Neural progenitor cell (in vitro differentiated cells): ENCODE data around the gene OSCAR. TPM values are rescaled to one million over a fixed set of nuclear protein-coding genes. Genes with fewer than 3 reads are reported as not detected.
"Not testable (repeated sequence)": the region's sequence is repeated elsewhere in the genome, so short reads cannot be mapped to it uniquely, and the experiment has no call there.

Experiments
- DNase-seq: peaks from one replicate; pipeline ENCODE4 v3.0.0-alpha.2; 2016; ENCODE audit warnings: low spot score
- H2AFZ ChIP-seq: fragments of 200-600 bp; sonication (generic); replicated peaks from 2 replicates; pipeline ENCODE4 v1.6.1; 2016; ENCODE audit warnings: antibody characterized with exemption
- H3F3A ChIP-seq: fragments of 200-600 bp; sonication (generic); 2 replicates; pipeline ENCODE4 v1.6.1; 2016; ENCODE audit warnings: antibody characterized with exemption, low read depth
- H3K27ac ChIP-seq: fragments of 200-600 bp; sonication (generic); 2 replicates; pipeline ENCODE4 v1.5.1; 2016; ENCODE audit warnings: mild to moderate bottlenecking
- H3K27me3 ChIP-seq: fragments of 200-600 bp; sonication (generic); 2 replicates; pipeline ENCODE4 v1.6.1; 2016; ENCODE audit warnings: mild to moderate bottlenecking, moderate library complexity
- H3K36me3 ChIP-seq: fragments of 200-600 bp; sonication (generic); 2 replicates; pipeline ENCODE4 v1.5.1; 2016
- H3K4me1 ChIP-seq: fragments of 200-600 bp; sonication (generic); 2 replicates; pipeline ENCODE4 v1.6.1; 2016; ENCODE audit warnings: mixed run types
- H3K4me2 ChIP-seq: fragments of 200-600 bp; sonication (generic); 2 replicates; pipeline ENCODE4 v1.6.1; 2016
- H3K4me3 ChIP-seq: fragments of 200-600 bp; sonication (generic); 2 replicates; pipeline ENCODE4 v1.5.1; 2016
- H3K79me2 ChIP-seq: fragments of 200-600 bp; sonication (generic); 2 replicates; pipeline ENCODE4 v1.6.1; 2016; ENCODE audit warnings: low read depth
- H3K9ac ChIP-seq: fragments of 200-600 bp; sonication (generic); 2 replicates; pipeline ENCODE4 v1.6.1; 2016
- H3K9me3 ChIP-seq: fragments of 200-600 bp; sonication (generic); 2 replicates; pipeline ENCODE4 v1.5.1; 2016; ENCODE audit warnings: low read depth
- H4K20me1 ChIP-seq: fragments of 200-600 bp; sonication (generic); 2 replicates; pipeline ENCODE4 v1.6.1; 2016; ENCODE audit warnings: low read depth
- H3K27ac Mint-ChIP-seq: 3 replicates; pipeline ENCODE4 v1.8.0; 2021; ENCODE audit warnings: mixed read lengths
- H3K27me3 Mint-ChIP-seq: 2 replicates; pipeline ENCODE4 v1.8.0; 2022; ENCODE audit warnings: low read depth, mild to moderate bottlenecking, inconsistent platforms, moderate library complexity, mixed read lengths; ENCODE audit not compliant: insufficient read depth
- H3K36me3 Mint-ChIP-seq: 3 replicates; pipeline ENCODE4 v1.8.0; 2021; ENCODE audit warnings: mixed read lengths
- H3K4me1 Mint-ChIP-seq: 3 replicates; pipeline ENCODE4 v1.8.0; 2021; ENCODE audit warnings: mixed read lengths
- H3K4me3 Mint-ChIP-seq: 3 replicates; pipeline ENCODE4 v1.8.0; 2021; ENCODE audit warnings: mild to moderate bottlenecking, moderate library complexity, mixed read lengths
- H3K9me3 Mint-ChIP-seq: 3 replicates; pipeline ENCODE4 v1.8.0; 2020; ENCODE audit warnings: mixed read lengths
- CTCF ChIP-seq: fragments of 200-600 bp; sonication (generic); IDR thresholded peaks from 2 replicates; pipeline ENCODE4 v1.5.1; 2017; ENCODE audit warnings: antibody characterized with exemption, mild to moderate bottlenecking
- EZH2 ChIP-seq: fragments of 200-600 bp; sonication (generic); IDR thresholded peaks from 2 replicates; pipeline ENCODE4 v1.6.1; 2017; ENCODE audit warnings: antibody characterized with exemption, mild to moderate bottlenecking, moderate library complexity
- EZH2phosphoT487 ChIP-seq: fragments of 200-600 bp; sonication (generic); IDR thresholded peaks from 2 replicates; pipeline ENCODE4 v1.6.1; 2017; ENCODE audit warnings: antibody characterized with exemption
- total RNA-seq: library from RNA; depleted of rRNA; stranded (reverse); fragments of >200 nt; gene quantifications from 2 replicates; pipeline ENCODE4 v1.2.3, GENCODE V29; 2015; ENCODE audit warnings: low replicate concordance

The OSCAR gene
- total RNA-seq, 1 donor from 2014 or later, result not detected

GRCh38 chr19:54102421-54103169 lies 2.0 kb upstream of the OSCAR start, which contains the start of gene NDUFA3:
Gene NDUFA3, plus strand, starts transcription at chr19:54102855. Its CDS starts 24 bp downstream, at chr19:54102879.
- peak within 1 kb of the TSS; percentile 29 for H2AFZ ChIP-seq
- H3K4me2 ChIP-seq, result peak within 1 kb of the TSS; percentile 82
- H3K9me3 ChIP-seq, result no peaks in the 10 kb centered on the region
- H3K27me3 ChIP-seq, result peaks cover 4% of the 10 kb centered on the region
- peak within 1 kb of the TSS; percentile 55 for H3K9ac ChIP-seq
- no peak within 1 kb of the TSS for H3K27ac ChIP-seq
- peak within 1 kb of the TSS; percentile 91 for H3K27ac Mint-ChIP-seq
- peaks cover 23% of the 10 kb centered on the region for H3K79me2 ChIP-seq
- no peaks in the 10 kb centered on the region for H4K20me1 ChIP-seq
- H3K36me3 ChIP-seq, result no peaks in the 10 kb centered on the region
- TF ChIP-seq EZH2, result no peak
- TF ChIP-seq EZH2phosphoT487, result no peak
- no peak for TF ChIP-seq CTCF
- peak within 1 kb of the TSS; percentile 98 for H3K4me3 Mint-ChIP-seq
- H3K4me1 Mint-ChIP-seq, result peaks cover 12% of the 10 kb centered on the region
- H3K36me3 Mint-ChIP-seq, result peaks cover 10% of the 10 kb centered on the region
- no peaks in the 10 kb centered on the region for H3K9me3 Mint-ChIP-seq
- H3K27me3 Mint-ChIP-seq, result peaks cover 13% of the 10 kb centered on the region
- peak within 1 kb of the TSS; percentile 76 for H3K4me3 ChIP-seq
- peaks cover 7% of the 10 kb centered on the region for H3F3A ChIP-seq
- no peaks in the 10 kb centered on the region for H3K4me1 ChIP-seq
- DNase-seq, result peak; percentile 99

- not testable (repeated sequence) for H3K36me3 Mint-ChIP-seq, DNase-seq, H2AFZ ChIP-seq, H3K9ac ChIP-seq, H4K20me1 ChIP-seq, H3K4me1 ChIP-seq, H3K4me3 ChIP-seq, H3K9me3 ChIP-seq, H3K4me3 Mint-ChIP-seq, H3K27ac Mint-ChIP-seq, H3K36me3 ChIP-seq, H3K9me3 Mint-ChIP-seq, H3F3A ChIP-seq, H3K4me2 ChIP-seq, H3K27ac ChIP-seq
- H3K27me3 Mint-ChIP-seq, result peaks cover 11% of the 10 kb centered on the region
- Histone ChIP-seq H3K79me2 (peaks cover 21% of the 10 kb centered on the region), H3K27me3 (peaks cover 32% of the 10 kb centered on the region)
- H3K4me1 Mint-ChIP-seq, result peaks cover 14% of the 10 kb centered on the region
Measured at GRCh38 chr19:54099903-54100255, 724 bp downstream of the OSCAR start.

DNA sequence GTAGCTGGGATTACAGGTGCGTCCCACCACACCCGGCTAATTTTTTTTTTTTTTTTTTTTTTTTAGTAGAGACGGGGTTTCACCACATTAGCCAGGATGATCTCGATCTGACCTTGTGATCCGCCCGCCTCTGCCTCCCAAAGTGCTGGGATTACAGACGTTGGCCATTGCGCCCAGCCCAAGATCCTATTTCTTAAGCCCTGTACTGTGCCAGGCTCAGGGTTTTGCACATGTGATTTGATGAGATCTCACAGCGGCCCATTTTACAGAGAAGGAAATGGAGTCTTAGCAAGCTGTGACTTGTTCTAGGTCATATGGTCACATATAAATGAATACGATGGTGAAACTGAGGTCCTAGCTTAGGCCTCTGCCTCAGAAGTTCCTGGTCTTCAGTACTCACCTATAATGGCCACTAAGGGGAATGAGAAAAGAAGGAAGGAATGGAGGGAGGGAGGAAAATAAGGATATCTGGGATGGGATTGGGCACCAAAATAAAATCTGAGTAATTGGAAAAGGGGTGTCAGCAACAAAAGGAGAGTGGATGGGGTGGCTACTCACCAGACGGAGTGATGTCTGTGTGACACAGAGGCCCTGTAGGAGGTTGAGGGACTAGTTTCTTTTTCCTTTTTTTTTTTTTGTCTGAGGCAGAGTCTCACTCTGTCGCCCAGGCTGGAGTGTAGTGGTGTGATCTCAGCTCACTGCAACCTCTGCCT lies 1.3 kb downstream of the OSCAR start:
- H3K36me3 Mint-ChIP-seq, result no peaks in the 10 kb centered on the region
- peaks cover 11% of the 10 kb centered on the region for H3K27me3 Mint-ChIP-seq
- H3K27me3 ChIP-seq, result peaks cover 37% of the 10 kb centered on the region

More for the DNA sequence above, 1.3 kb downstream of the OSCAR start:
- TF ChIP-seq EZH2phosphoT487 (no peak), CTCF (no peak), EZH2 (no peak)
- Histone ChIP-seq H3K4me1 (no peaks in the 10 kb centered on the region), H3K27ac (no peak overlapping the region), H3K9ac (no peak overlapping the region), H3K4me2 (no peak overlapping the region), H3K4me3 (no peak overlapping the region), H3K36me3 (no peaks in the 10 kb centered on the region), H3K9me3 (no peaks in the 10 kb centered on the region), H2AFZ (no peak overlapping the region), H3K79me2 (peaks cover 16% of the 10 kb centered on the region), H4K20me1 (no peaks in the 10 kb centered on the region), H3F3A (peaks cover 7% of the 10 kb centered on the region)
- H3K27ac Mint-ChIP-seq, result no peak overlapping the region
- H3K9me3 Mint-ChIP-seq, result no peaks in the 10 kb centered on the region
- peaks cover 13% of the 10 kb centered on the region for H3K4me1 Mint-ChIP-seq
- H3K4me3 Mint-ChIP-seq, result no peak overlapping the region
- DNase-seq, result no peak
